Endodermal cell (in vitro differentiated cells): Measurements from ENCODE around the gene MKX. TPM values are rescaled to one million over a fixed set of nuclear protein-coding genes. Genes with fewer than 3 reads are reported as not detected.

Experiments used
- DNase-seq: peaks from one replicate; pipeline ENCODE4 v3.0.0-alpha.2; 2017
- H3K27ac ChIP-seq: 2 replicates; pipeline ENCODE4 v1.5.1; 2013; ENCODE audit warnings: mild to moderate bottlenecking, low read depth, low read length, moderate library complexity
- H3K27me3 ChIP-seq: 2 replicates; pipeline ENCODE4 v1.6.1; 2013; ENCODE audit warnings: mild to moderate bottlenecking, low read length, moderate library complexity; ENCODE audit not compliant: insufficient read depth, control insufficient read depth, poor library complexity, severe bottlenecking
- H3K36me3 ChIP-seq: 2 replicates; pipeline ENCODE4 v1.7.0; 2013; ENCODE audit warnings: mild to moderate bottlenecking, low read length, moderate library complexity; ENCODE audit not compliant: control insufficient read depth, insufficient read depth
- H3K4me1 ChIP-seq: one replicate; pipeline ENCODE4 v1.7.0; 2013; ENCODE audit warnings: low read length; ENCODE audit not compliant: control insufficient read depth, insufficient read depth
- H3K4me3 ChIP-seq: 2 replicates; pipeline ENCODE4 v1.5.1; 2013; ENCODE audit warnings: mild to moderate bottlenecking, low read length, moderate library complexity
- H3K9ac ChIP-seq: 2 replicates; pipeline ENCODE4 v1.6.1; 2013; ENCODE audit warnings: mild to moderate bottlenecking, low read length, moderate library complexity; ENCODE audit not compliant: poor library complexity, severe bottlenecking; ENCODE audit errors: extremely low read depth
- H3K9me3 ChIP-seq: 2 replicates; pipeline ENCODE4 v1.6.1; 2013; ENCODE audit warnings: mild to moderate bottlenecking, low read length, moderate library complexity; ENCODE audit not compliant: control insufficient read depth
- H3K27ac Mint-ChIP-seq: 2 replicates; pipeline ENCODE4 v1.8.0; 2020; ENCODE audit warnings: mixed read lengths
- H3K27me3 Mint-ChIP-seq: 2 replicates; pipeline ENCODE4 v1.8.0; 2021; ENCODE audit warnings: mild to moderate bottlenecking, mixed read lengths; ENCODE audit not compliant: insufficient read depth
- H3K36me3 Mint-ChIP-seq: 2 replicates; pipeline ENCODE4 v1.8.0; 2020; ENCODE audit warnings: low read depth, mixed read lengths
- H3K4me1 Mint-ChIP-seq: 2 replicates; pipeline ENCODE4 v1.8.0; 2020; ENCODE audit warnings: mixed read lengths
- H3K4me3 Mint-ChIP-seq: 2 replicates; pipeline ENCODE4 v1.8.0; 2020; ENCODE audit warnings: mild to moderate bottlenecking, moderate library complexity, mixed read lengths
- H3K9me3 Mint-ChIP-seq: 2 replicates; pipeline ENCODE4 v1.8.0; 2020; ENCODE audit warnings: mild to moderate bottlenecking, mixed read lengths
- CTCF ChIP-seq: fragments of 200-600 bp; sonication (generic); conservative IDR thresholded peaks from 2 replicates; pipeline ENCODE4 v1.5.0; 2021; ENCODE audit warnings: antibody characterized with exemption, mild to moderate bottlenecking
- WGBS, 2 experiments: methylation state at CpG; one replicate each; pipeline versions ENCODE4 v1.1.5 to v1.1.7; 2013; ENCODE audit warnings: missing lambda C conversion rate in 2 of 2, mixed read lengths in 1 of 2; ENCODE audit not compliant: insufficient coverage in 1 of 2, insufficient read length in 1 of 2; 5-methylcytosine and 5-hydroxymethylcytosine counted together
- total RNA-seq, 2 donors: library from RNA; stranded (reverse); fragmentation: NEBNext Ultra II Directional in 1 of 2; extraction: Animal tissue kit (Norgen Biotek cat#: 25700) in 1 of 2; gene quantifications; 2 replicates in 1 of 2; 3 replicates in 1 of 2; pipeline ENCODE4 v1.2.1, GENCODE V29; 2021

The MKX gene
- total RNA-seq, 2 donors from 2014 or later, result 0.29 to 0.55 TPM

GRCh38 chr10:27660268-27660667 is 85.4 kb downstream of the MKX start:
- DNase-seq, result no peak
- 76 to 90% methylated on average over 11 of the region's 11 CpGs for WGBS, 2 experiments
- peak overlapping the region; percentile 33 for H3K27ac Mint-ChIP-seq

GRCh38 chr10:27659786-27660185 is 85.8 kb downstream of the MKX start:
- no peaks in the 10 kb centered on the region for H3K9me3 ChIP-seq
- no peaks in the 10 kb centered on the region for H3K27me3 Mint-ChIP-seq
- H3K36me3 ChIP-seq, result no peaks in the 10 kb centered on the region
- no peaks in the 10 kb centered on the region for H3K4me1 ChIP-seq
- no peak overlapping the region for H3K4me3 ChIP-seq
- H3K9ac ChIP-seq, result no peak overlapping the region
- no peak overlapping the region for H3K27ac ChIP-seq
- no peak overlapping the region for H3K4me3 Mint-ChIP-seq
- H3K4me1 Mint-ChIP-seq, result peaks cover 9% of the 10 kb centered on the region
- peak overlapping the region; percentile 33 for H3K27ac Mint-ChIP-seq
- H3K36me3 Mint-ChIP-seq, result no peaks in the 10 kb centered on the region
- H3K27me3 ChIP-seq, result no peaks in the 10 kb centered on the region
- DNase-seq, result peak; percentile 67
- no peaks in the 10 kb centered on the region for H3K9me3 Mint-ChIP-seq
- WGBS, 2 experiments, result 87 to 91% methylated on average over 3 to 6 of the region's 6 CpGs
- no peak for TF ChIP-seq CTCF

More at GRCh38 chr10:27660268-27660667, 85.4 kb downstream of the MKX start:
- no peaks in the 10 kb centered on the region for H3K27me3 ChIP-seq
- Mint-ChIP-seq H3K4me3 (no peak overlapping the region), H3K36me3 (no peaks in the 10 kb centered on the region), H3K9me3 (no peaks in the 10 kb centered on the region), H3K4me1 (peaks cover 9% of the 10 kb centered on the region), H3K27me3 (no peaks in the 10 kb centered on the region)
- H3K36me3 ChIP-seq, result no peaks in the 10 kb centered on the region
- no peak overlapping the region for H3K4me3 ChIP-seq
- no peak overlapping the region for H3K9ac ChIP-seq
- H3K27ac ChIP-seq, result no peak overlapping the region
- H3K9me3 ChIP-seq, result no peaks in the 10 kb centered on the region
- TF ChIP-seq CTCF, result no peak
- H3K4me1 ChIP-seq, result no peaks in the 10 kb centered on the region

DNA sequence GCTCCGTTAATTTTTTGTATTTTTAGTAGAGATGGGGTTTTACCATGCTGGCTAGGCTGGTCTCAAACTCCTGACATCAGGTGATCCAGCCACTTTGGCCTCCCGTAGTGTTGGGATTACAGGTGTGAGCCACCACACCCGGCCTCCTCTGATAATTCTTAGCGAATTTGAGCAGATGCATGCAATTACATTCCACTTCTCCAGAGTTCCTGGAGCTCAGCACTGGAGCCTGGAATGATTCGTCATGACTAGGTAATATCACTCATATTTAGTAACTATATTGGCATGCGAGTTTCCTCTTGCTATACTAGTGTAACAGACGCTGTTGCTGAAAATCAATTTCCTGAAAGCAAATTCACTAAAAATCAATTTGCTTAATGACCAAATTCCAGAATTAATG is 86.8 kb downstream of the MKX start:
- no peak overlapping the region for H3K4me3 Mint-ChIP-seq
- no peak overlapping the region for H3K27ac Mint-ChIP-seq
- Histone ChIP-seq H3K9me3 (no peaks in the 10 kb centered on the region), H3K4me1 (no peaks in the 10 kb centered on the region), H3K9ac (no peak overlapping the region), H3K4me3 (no peak overlapping the region), H3K27ac (no peak overlapping the region), H3K36me3 (no peaks in the 10 kb centered on the region), H3K27me3 (no peaks in the 10 kb centered on the region)
- WGBS, 2 experiments, result 89 to 93% methylated on average over 7 of the region's 7 CpGs
- H3K27me3 Mint-ChIP-seq, result no peaks in the 10 kb centered on the region
- H3K36me3 Mint-ChIP-seq, result no peaks in the 10 kb centered on the region
- TF ChIP-seq CTCF, result no peak
- DNase-seq, result no peak
- peaks cover 9% of the 10 kb centered on the region for H3K4me1 Mint-ChIP-seq
- peaks cover under 1% of the 10 kb centered on the region for H3K9me3 Mint-ChIP-seq
